Measurements from ENCODE around the gene BAIAP2L1.

DNA sequence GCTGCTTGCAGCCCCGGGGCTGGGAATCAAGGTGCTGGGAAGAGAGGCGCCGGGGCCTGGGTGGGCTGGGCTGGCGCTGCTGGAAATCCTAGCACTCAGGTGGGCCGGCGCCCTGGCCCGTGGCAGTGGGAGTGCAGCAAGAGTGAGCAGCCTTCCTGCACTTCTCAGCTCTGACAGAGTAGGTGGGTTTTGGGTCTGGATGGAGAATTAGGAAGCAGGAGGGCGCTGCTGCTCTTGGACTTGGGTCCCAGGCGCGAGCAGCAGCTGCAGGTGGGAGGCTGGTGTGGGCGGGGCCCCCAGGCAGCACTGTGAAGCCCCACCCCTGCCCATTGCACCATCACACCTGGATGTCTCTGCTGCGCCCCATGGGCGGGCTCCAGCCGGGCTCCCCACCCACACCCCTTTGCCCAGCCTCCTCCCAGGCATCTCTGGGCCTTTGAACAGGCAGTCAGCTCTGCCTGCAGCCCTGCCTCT, 113.4 kb downstream of the BAIAP2L1 start:
- no peak for TF ChIP-seq EZH2 (IDR thresholded peaks at IDR 0.05; ENCODE audit: insufficient read depth, low read length)
- TF ChIP-seq, protein P1, sequence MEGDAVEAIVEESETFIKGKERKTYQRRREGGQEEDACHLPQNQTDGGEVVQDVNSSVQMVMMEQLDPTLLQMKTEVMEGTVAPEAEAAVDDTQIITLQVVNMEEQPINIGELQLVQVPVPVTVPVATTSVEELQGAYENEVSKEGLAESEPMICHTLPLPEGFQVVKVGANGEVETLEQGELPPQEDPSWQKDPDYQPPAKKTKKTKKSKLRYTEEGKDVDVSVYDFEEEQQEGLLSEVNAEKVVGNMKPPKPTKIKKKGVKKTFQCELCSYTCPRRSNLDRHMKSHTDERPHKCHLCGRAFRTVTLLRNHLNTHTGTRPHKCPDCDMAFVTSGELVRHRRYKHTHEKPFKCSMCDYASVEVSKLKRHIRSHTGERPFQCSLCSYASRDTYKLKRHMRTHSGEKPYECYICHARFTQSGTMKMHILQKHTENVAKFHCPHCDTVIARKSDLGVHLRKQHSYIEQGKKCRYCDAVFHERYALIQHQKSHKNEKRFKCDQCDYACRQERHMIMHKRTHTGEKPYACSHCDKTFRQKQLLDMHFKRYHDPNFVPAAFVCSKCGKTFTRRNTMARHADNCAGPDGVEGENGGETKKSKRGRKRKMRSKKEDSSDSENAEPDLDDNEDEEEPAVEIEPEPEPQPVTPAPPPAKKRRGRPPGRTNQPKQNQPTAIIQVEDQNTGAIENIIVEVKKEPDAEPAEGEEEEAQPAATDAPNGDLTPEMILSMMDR (IDR thresholded peaks at IDR 0.05; ENCODE audit: insufficient read depth, low read depth, low read length) = no peak
